Head of caudate nucleus (tissue), 42 donors: ENCODE results near the gene ENOX1.

Experiments
- DNase-seq, 42 donors: peaks; one replicate each; pipeline versions ENCODE4 v3.0.0 to v3.0.0-alpha.2; 2020 to 2021; ENCODE audit warnings: mixed read lengths in 7 of 42
- intact Hi-C: fragments of 100-400 bp; cut with DNase I; formaldehyde crosslinking; loops from one replicate; pipeline ENCODE4 v1.15.0; 2022

The ENOX1 gene

DNA sequence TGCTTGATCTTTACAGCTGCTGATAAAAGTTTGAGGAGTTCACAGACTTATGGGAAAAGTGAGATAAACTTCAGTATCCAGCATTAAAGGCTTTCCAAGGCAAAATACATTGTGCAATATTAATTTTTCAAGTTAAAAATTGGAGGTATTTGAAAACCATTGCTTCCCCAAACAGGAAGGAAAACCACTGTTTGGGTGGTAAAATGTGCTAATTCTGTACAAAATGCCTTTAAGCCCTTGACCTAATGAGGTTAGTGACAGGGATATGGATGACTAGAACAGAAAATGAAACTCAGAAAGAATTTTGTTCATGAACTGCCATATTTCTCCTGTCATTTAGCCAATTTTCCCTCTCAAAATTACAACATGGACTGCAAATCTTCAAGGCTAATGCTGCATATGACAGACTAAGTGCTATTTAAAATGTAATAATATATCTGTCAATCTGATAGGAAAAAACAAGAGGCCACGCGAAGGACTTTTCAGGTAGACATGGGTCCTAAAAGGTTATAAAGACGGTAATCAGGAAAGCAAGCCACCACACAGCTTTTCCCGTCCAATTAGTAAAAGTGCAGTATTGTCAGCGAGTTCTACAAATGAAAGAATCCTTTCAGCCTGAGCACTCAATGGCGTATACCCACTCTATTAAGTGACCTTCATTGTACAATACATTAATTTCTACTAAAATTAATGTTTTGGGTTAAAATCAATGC, 212.8 kb downstream of the ENOX1 start:
- peak in 1 of 42 donors; percentile 35 for DNase-seq
- intact Hi-C loops = no loop called here

DNA sequence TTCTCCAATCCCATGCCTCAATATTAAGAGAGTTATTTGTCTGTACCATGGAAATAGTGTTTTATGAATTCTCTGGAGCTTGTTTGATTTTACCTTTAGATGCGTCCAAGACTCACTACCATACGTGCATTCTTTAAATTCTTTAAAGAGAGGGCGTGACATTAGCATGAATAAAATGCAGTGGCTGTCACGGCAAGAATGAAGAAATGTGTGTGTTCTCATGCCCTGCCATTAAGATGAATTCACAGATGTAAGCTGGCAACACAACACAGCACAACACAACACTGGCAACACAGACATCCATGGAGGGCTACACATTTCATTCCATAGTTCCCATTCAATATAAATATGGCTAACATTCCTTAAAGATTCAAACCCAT, 213.4 kb downstream of the ENOX1 start:
- DNase-seq = no peak

GRCh38 chr13:43572656-43573360, 214.0 kb downstream of the ENOX1 start:
- intact Hi-C loops = no loop called here
- DNase-seq = peak in 2 of 42 donors; percentile 25 to 55

More for the DNA sequence above, 213.4 kb downstream of the ENOX1 start:
- intact Hi-C loops = no loop called here

GRCh38 chr13:43569658-43570057, 217.1 kb downstream of the ENOX1 start:
- intact Hi-C loops = no loop called here
- DNase-seq = no peak

- intact Hi-C loops = no loop called here
These were observed 219.2 kb downstream of the ENOX1 start for GRCh38 chr13:43567608-43568007.

DNA sequence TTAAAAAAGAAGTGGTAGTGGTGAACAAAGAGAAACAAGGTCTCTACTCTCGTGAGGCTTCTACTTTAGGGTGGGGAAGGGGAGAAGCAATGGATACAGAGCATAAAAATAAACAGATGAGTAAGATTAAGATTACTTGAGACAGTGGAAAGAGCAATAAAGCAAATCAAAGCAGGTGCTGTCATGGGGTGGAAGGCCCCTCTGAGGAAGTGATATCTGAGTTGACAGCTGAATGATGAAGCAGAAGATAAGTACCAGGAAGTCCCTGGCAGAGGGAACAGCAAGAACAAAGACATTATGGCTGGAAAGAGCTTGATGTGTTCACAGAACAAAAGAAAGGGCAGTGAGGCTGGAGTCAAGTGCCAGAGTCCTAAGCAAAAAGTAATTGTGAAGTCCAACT, 221.8 kb downstream of the ENOX1 start:
- intact Hi-C loops = no loop called here
- DNase-seq = peak in 1 of 42 donors; percentile 10

More at GRCh38 chr13:43567608-43568007, 219.2 kb downstream of the ENOX1 start:
- no peak for DNase-seq

- intact Hi-C loops = no loop called here
- DNase-seq = no peak
These were observed 225.7 kb downstream of the ENOX1 start for GRCh38 chr13:43561081-43561480.

DNA sequence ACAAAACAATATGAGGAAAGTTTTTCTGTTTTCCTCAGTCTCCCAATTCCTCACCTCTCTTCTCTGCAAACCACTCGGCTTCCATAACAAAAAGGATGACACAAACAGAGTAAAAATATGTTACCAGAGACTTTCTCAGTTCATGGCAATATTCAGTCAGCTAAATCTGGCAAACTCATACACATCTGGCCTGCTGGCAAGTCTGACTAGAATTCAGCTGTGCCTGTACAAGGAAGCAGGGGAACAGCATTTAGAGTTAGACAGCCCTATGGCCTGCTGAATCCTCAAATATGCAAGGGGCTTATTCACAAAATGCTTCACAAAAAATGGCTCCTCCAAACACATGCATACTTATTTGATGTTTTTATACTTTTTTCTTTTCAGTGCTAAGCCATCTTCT, 227.8 kb downstream of the ENOX1 start:
- peak in 10 of 42 donors; percentile 25 to 62 (median 28) for DNase-seq
- intact Hi-C loops = no loop called here

DNA sequence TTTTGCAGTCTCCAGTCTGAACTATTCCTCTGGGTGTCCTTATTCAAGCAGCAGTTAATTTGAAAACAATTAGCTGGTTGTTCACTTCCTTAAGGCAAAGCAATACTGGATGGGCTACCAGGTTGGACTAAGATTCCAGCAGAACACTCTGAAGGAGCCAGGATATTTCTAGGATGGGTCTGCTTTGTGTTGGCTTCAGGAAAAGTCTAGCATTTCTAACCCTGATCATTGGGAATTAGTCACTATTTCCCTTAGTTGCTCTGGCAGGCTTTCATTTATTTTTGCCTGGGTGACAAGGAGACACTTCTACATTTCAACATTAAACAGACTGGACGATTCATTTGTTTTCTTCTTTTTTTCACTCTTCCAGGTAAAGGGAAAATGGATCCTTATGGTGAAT, 228.4 kb downstream of the ENOX1 start:
- DNase-seq = no peak
- intact Hi-C loops = no loop called here

DNA sequence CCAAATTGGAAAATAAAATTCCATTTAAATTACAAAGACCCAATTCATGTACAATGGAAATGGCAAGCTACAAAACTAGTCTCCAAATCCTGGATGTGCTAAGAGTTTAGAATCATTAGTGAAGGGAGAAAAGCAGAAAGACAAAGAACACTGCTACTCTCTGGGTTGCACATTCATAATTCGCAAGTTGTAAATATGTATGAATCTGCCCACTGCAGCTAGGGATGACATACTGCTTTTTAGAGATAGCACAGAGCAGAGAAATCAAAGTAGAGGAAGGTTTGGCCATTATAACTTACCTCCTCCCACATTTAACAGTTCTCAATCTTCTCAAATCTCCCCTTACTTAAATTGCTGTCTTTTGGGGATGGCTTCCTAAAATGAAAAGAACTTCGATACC, 231.1 kb downstream of the ENOX1 start:
- intact Hi-C loops = no loop called here
- DNase-seq = no peak

DNA sequence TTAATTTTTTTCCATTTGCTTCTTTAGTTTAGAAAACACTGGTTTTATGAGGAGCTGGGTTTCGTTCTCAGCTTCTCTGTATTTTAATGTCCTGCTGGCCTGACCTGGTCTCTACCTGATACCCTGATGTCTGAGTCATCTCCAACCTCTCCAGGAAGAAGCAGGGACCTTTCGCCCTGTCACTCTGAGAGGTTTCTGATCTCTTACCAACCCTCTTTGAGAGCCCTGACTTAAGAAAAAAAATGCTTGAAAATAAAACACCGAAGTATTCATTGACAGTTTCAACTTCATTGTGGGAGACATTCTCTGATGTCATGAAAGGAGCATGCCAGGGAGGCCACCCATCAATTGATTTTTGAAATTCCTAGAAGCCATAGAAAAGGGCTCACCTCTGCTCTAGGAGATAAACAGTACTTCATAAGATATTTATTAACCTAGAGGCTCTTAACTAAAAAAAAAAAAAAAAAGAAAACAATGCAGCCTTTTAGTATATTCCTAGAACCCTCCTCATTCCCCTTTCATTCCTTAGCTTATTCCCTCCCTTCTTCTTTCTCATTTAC, 234.8 kb downstream of the ENOX1 start:
- no peak for DNase-seq
- intact Hi-C loops = no loop called here

DNA sequence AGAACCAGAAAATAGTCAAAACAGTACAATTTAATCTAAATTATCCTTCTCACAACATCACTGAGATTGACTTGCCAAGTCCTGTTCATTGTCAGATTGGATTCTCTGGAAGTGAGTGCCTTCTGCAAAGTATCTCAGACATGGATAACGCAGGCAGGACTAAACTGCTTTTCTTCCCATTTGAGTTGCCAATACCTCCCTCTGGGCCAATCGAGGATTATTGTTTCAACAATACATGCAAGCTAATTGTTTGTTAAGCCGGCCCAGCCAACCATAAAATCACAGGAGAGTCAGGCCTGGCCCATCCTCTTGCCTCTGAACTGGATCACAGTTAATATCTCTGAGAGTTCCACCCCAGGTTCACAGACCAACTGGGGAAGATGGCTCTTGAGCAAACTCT, 240.0 kb downstream of the ENOX1 start:
- DNase-seq = no peak
- intact Hi-C loops = no loop called here

GRCh38 chr13:43546251-43546650, 240.5 kb downstream of the ENOX1 start:
- intact Hi-C loops = no loop called here
- peak in 3 of 42 donors; percentile 26 to 29 (median 28) for DNase-seq

DNA sequence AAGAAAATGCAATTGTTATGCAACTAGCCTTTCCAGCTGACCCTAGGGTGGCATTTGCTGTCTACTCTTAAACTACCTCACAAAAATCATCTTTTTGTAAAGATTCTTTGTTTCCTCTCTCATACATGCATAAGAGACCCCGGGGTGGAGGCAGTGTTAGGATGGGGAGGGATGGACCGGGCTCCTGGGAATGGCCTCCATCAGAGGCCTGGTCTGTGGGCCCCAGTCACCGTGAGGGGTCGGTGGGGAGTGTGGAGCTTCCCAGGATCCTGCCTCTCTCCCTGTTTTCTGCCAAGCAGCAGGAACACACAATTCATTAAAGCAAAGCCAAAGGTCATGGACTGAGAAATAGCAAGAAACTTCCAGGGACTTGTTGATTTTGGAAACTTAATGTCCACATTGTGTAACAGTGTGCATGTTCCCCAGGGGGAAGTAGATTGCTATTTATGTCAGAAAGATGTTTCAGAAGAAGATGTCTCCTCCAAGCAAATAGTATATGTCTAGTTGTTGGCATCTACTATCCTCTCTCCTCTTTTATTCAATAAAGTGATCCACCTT, 241.4 kb downstream of the ENOX1 start:
- DNase-seq = no peak
- intact Hi-C loops = no loop called here

DNA sequence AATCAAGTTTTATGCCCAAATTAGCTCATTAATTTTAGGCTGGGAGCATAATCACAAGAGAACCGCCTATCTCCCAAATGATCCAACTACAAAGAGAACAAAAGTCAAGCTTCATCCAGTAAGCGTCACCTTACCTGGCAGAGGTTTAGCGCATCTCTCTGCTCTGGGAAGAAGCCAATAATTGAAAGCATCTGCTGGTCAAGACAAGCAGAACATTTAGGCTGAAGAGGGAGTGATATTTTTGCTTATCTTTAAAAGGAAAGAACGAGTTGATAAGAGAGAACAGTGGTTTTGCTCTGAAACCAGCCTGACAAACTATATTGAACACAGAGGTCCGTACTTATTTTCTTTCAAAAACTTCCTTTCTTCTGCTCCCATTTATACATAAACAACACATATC, 242.1 kb downstream of the ENOX1 start:
- intact Hi-C loops = no loop called here
- no peak for DNase-seq

- DNase-seq = no peak
- intact Hi-C loops = no loop called here
These were observed 242.8 kb downstream of the ENOX1 start for GRCh38 chr13:43544011-43544410.

GRCh38 chr13:43543331-43543730, 243.4 kb downstream of the ENOX1 start:
- no peak for DNase-seq
- intact Hi-C loops = no loop called here

- intact Hi-C loops = no loop called here
- DNase-seq = no peak
These were observed 249.6 kb downstream of the ENOX1 start for GRCh38 chr13:43537124-43537523.

DNA sequence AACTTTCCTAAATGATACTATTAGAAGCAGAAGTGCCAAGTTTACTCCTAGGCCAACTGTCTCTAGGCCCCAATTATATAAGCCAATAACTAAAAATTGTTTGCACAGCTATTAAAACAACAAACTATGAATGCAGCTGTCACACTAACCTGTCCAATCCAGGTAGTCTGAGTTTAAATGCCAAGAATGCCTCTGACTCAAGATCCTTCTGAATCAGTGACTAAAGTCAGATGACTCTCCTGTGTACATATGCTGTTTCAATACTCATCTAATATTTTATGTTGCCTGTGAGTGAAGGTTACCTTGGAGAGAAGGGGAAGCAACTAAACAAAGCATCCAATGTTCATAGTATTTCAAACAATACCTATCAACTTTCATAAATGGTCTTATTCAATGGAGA, 257.0 kb downstream of the ENOX1 start:
- intact Hi-C loops = no loop called here
- no peak for DNase-seq

DNA sequence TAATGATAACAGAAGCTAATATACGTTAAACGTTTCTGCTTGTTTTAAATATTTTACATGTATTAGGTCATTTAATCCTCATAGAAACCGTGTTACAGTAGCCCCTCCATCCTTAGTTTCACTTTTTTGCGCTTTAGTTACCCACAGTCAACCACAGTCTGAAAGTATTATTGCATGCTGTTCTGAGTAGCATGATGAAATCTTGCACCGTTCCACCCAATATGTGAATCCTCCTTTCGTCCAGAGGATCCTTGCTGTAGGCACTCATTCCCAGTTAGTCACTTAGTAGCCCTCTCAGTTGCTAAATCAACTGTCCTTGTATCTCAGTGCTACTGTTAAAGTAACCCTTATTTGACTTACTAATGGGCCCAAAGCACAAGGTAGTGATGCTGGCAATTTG, 257.8 kb downstream of the ENOX1 start:
- intact Hi-C loops = no loop called here

More for the DNA sequence above, 257.8 kb downstream of the ENOX1 start:
- DNase-seq = no peak
